Osteoblast (primary cell): ENCODE data around the gene ABCA4. TPM values are rescaled to one million over a fixed set of nuclear protein-coding genes. Genes with fewer than 3 reads are reported as not detected.
"Not testable (repeated sequence)": the region's sequence is repeated elsewhere in the genome, so short reads cannot be mapped to it uniquely, and the experiment has no call there.

ENCODE experiments used
- DNase-seq: peaks from one replicate; pipeline ENCODE4 v3.0.0; 2011; ENCODE audit warnings: low spot score, mixed read lengths; ENCODE audit not compliant: insufficient read length; ENCODE audit errors: missing footprints
- H2AFZ ChIP-seq: 2 replicates; pipeline ENCODE4 v1.6.0; 2011; ENCODE audit warnings: mild to moderate bottlenecking, low read length
- H3K27ac ChIP-seq: 2 replicates; pipeline ENCODE4 v1.5.1; 2011; ENCODE audit warnings: mild to moderate bottlenecking, low read depth, low read length, moderate library complexity
- H3K27me3 ChIP-seq: 2 replicates; pipeline ENCODE4 v1.6.0; 2012; ENCODE audit warnings: mild to moderate bottlenecking, control low read depth, inconsistent platforms, low read length, moderate library complexity; ENCODE audit not compliant: insufficient read depth
- H3K36me3 ChIP-seq: 2 replicates; pipeline ENCODE4 v1.5.1; 2011; ENCODE audit warnings: mild to moderate bottlenecking, low read length, control low read depth, moderate library complexity; ENCODE audit not compliant: insufficient read depth
- H3K4me1 ChIP-seq: 2 replicates; pipeline ENCODE4 v1.5.1; 2011; ENCODE audit warnings: mild to moderate bottlenecking, low read length, control low read depth, moderate library complexity; ENCODE audit not compliant: insufficient read depth
- H3K4me2 ChIP-seq: 2 replicates; pipeline ENCODE4 v1.6.0; 2011; ENCODE audit warnings: mild to moderate bottlenecking, low read length; ENCODE audit not compliant: insufficient read depth
- H3K4me3 ChIP-seq: fragments of 200-600 bp; sonication (generic); 3 replicates; pipeline ENCODE4 v1.5.1; 2012; ENCODE audit warnings: mild to moderate bottlenecking, low read length, inconsistent platforms; ENCODE audit not compliant: insufficient read depth
- H3K79me2 ChIP-seq: 2 replicates; pipeline ENCODE4 v1.6.0; 2012; ENCODE audit warnings: mild to moderate bottlenecking, low read length, control low read depth, inconsistent platforms; ENCODE audit not compliant: insufficient read depth
- H3K9me3 ChIP-seq: 2 replicates; pipeline ENCODE4 v1.5.1; 2011; ENCODE audit warnings: low read depth, low read length, control low read depth
- H4K20me1 ChIP-seq: 2 replicates; pipeline ENCODE4 v1.6.0; 2012; ENCODE audit warnings: mild to moderate bottlenecking, low read length, control low read depth; ENCODE audit not compliant: insufficient read depth
- total RNA-seq: library from RNA; depleted of rRNA; stranded (reverse); fragments of >200 nt; gene quantifications from 2 replicates; pipeline ENCODE4 v1.2.3, GENCODE V29; 2012
- TF ChIP-seq, protein P1 (sequence below): IDR thresholded peaks from 2 replicates; pipeline ENCODE4 v1.5.1; 2011; ENCODE audit warnings: mild to moderate bottlenecking, low read depth, low read length, moderate library complexity; ENCODE audit errors: extremely low read depth

The ABCA4 gene
- total RNA-seq, 1 donor = 1.1 TPM

DNA sequence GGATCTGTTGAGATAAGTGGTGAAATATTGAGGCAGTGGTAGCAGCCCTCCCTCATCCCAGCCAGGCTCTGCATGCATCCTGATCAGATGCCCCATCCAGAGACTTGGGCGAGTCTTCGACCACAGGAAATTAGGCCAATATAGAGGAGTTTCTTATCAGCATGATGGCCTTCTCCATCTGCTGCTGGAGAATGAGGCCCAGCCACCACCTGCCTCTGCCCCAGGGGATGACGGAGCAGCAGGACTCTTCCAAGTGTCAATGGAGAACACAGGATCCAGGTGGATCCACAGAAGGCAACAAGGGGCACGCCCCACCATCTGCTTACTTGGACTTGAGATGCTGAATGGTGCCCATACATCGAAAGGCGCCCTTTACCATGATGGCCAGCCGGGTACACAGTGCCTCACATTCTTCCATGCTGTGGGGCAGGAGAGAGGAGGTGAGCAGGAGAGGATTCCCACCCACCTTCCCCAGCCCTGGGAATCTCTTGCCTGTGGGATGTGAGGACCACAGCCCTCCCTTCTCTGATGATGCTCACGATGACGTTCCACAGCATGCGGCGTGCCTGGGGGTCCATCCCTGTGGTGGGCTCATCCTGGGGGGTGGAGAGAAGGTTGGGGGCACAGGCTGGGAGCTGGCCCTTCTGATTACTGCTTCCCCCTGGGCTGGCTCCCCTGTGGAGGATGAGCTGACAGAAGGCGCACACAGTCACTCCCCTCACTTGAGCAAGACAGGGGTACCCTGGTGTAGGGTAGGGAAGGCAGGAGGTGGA lies 120.3 kb downstream of the ABCA4 start:
- no peak overlapping the region for H3K27ac ChIP-seq
- no peak overlapping the region for H2AFZ ChIP-seq
- no peaks in the 10 kb centered on the region for H3K27me3 ChIP-seq
- TF ChIP-seq, protein P1, sequence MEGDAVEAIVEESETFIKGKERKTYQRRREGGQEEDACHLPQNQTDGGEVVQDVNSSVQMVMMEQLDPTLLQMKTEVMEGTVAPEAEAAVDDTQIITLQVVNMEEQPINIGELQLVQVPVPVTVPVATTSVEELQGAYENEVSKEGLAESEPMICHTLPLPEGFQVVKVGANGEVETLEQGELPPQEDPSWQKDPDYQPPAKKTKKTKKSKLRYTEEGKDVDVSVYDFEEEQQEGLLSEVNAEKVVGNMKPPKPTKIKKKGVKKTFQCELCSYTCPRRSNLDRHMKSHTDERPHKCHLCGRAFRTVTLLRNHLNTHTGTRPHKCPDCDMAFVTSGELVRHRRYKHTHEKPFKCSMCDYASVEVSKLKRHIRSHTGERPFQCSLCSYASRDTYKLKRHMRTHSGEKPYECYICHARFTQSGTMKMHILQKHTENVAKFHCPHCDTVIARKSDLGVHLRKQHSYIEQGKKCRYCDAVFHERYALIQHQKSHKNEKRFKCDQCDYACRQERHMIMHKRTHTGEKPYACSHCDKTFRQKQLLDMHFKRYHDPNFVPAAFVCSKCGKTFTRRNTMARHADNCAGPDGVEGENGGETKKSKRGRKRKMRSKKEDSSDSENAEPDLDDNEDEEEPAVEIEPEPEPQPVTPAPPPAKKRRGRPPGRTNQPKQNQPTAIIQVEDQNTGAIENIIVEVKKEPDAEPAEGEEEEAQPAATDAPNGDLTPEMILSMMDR = no peak
- no peak overlapping the region for H3K4me3 ChIP-seq
- H3K9me3 ChIP-seq = no peaks in the 10 kb centered on the region
- H3K4me1 ChIP-seq = no peaks in the 10 kb centered on the region
- no peak for DNase-seq
- no peaks in the 10 kb centered on the region for H4K20me1 ChIP-seq
- no peak overlapping the region for H3K4me2 ChIP-seq
- H3K36me3 ChIP-seq = no peaks in the 10 kb centered on the region
- no peaks in the 10 kb centered on the region for H3K79me2 ChIP-seq

GRCh38 chr1:93999840-94000415 lies 121.0 kb downstream of the ABCA4 start:
- Histone ChIP-seq H3K4me2 (no peak overlapping the region), H3K4me3 (no peak overlapping the region), H3K4me1 (no peaks in the 10 kb centered on the region), H3K36me3 (no peaks in the 10 kb centered on the region), H3K27ac (no peak overlapping the region), H3K27me3 (no peaks in the 10 kb centered on the region), H3K9me3 (no peaks in the 10 kb centered on the region), H4K20me1 (no peaks in the 10 kb centered on the region), H2AFZ (no peak overlapping the region), H3K79me2 (no peaks in the 10 kb centered on the region)
- no peak for DNase-seq
- TF ChIP-seq, protein P1 = no peak

DNA sequence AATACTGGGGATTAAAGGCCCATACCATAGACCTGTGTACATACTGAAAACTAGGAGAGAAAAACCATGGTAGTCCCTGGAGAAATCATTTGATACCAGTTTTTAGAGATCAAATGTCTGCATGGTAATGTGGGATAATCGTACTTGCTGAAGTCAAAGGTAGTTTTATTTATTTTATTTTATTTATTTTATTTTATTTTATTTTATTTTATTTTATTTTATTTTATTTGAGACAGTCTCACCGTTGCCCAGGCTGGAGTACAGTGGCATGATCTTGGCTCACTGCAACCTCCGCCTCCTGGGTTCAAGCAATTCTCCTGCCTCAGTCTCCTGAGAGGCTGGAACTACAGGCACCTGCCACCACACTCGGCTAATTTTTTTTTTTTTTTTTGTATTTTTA lies 122.4 kb downstream of the ABCA4 start:
- not testable (repeated sequence) for H4K20me1 ChIP-seq, H3K27me3 ChIP-seq, H3K9me3 ChIP-seq, H2AFZ ChIP-seq, DNase-seq, H3K27ac ChIP-seq, H3K4me3 ChIP-seq, H3K79me2 ChIP-seq, H3K4me2 ChIP-seq, H3K36me3 ChIP-seq, H3K4me1 ChIP-seq

- Histone ChIP-seq H3K9me3 (no peaks in the 10 kb centered on the region), H3K4me3 (no peak overlapping the region), H3K27me3 (no peaks in the 10 kb centered on the region), H3K4me1 (peaks cover 12% of the 10 kb centered on the region), H3K27ac (no peak overlapping the region), H2AFZ (peak overlapping the region; percentile 56), H4K20me1 (no peaks in the 10 kb centered on the region), H3K4me2 (no peak overlapping the region), H3K79me2 (no peaks in the 10 kb centered on the region), H3K36me3 (no peaks in the 10 kb centered on the region)
- DNase-seq = no peak
- TF ChIP-seq, protein P1 = no peak
These were observed 123.2 kb downstream of the ABCA4 start for GRCh38 chr1:93997756-93998155.
